Fibroblast of villous mesenchyme (primary cell): ENCODE results near the gene REC8. TPM values are rescaled to one million over a fixed set of nuclear protein-coding genes. Genes with fewer than 3 reads are reported as not detected.

Experiments
- DNase-seq: peaks from one replicate; pipeline ENCODE4 v3.0.0-alpha.2; 2010; ENCODE audit warnings: low read depth
- H3K4me3 ChIP-seq: 2 replicates; pipeline ENCODE4 v1.5.1; 2011; ENCODE audit warnings: low read depth, mild to moderate bottlenecking, low read length
- total RNA-seq: library from RNA; depleted of rRNA; stranded (reverse); fragments of >200 nt; gene quantifications from 2 replicates; pipeline ENCODE4 v1.2.3, GENCODE V29; 2012
- TF ChIP-seq, protein P1 (sequence below): IDR thresholded peaks from 2 replicates; pipeline ENCODE4 v1.5.1; 2012; ENCODE audit warnings: low read depth, mild to moderate bottlenecking, low read length; ENCODE audit not compliant: insufficient read depth

REC8 gene
- total RNA-seq, 1 donor = 4.7 TPM

DNA sequence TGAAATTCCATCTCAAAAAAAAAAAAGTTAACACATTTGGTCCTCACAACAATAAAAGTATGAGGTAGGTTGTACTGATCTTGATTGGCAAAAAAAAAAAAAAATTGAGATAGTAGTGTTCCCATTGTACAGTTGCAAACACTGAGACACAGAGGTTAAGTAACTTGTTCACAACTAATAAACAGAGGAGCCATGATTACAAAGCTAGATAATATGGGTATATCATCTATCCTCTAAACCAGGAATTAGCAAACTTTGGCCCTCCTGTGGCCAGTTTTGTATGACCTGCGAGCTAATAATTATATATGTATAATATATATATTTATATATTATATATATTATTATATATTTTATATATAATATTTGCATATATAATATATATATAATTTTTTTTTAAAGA lies 38.1 kb upstream of the REC8 start:
- no peak for DNase-seq
- H3K4me3 ChIP-seq = no peak overlapping the region
- TF ChIP-seq, protein P1, sequence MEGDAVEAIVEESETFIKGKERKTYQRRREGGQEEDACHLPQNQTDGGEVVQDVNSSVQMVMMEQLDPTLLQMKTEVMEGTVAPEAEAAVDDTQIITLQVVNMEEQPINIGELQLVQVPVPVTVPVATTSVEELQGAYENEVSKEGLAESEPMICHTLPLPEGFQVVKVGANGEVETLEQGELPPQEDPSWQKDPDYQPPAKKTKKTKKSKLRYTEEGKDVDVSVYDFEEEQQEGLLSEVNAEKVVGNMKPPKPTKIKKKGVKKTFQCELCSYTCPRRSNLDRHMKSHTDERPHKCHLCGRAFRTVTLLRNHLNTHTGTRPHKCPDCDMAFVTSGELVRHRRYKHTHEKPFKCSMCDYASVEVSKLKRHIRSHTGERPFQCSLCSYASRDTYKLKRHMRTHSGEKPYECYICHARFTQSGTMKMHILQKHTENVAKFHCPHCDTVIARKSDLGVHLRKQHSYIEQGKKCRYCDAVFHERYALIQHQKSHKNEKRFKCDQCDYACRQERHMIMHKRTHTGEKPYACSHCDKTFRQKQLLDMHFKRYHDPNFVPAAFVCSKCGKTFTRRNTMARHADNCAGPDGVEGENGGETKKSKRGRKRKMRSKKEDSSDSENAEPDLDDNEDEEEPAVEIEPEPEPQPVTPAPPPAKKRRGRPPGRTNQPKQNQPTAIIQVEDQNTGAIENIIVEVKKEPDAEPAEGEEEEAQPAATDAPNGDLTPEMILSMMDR = no peak

DNA sequence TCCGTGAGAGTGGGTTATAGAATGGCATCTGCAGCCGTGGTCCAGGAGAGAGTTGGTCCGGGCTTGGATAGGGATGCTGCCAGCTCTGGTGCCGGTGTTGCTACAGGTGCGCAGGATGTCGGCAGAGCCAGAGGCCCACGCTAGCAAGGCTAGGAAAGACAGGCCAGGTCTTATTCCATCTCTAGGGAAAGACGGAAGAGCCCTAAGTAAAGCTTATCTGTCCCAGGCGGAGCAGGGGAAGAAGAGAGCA lies 36.4 kb upstream of the REC8 start:
- peak overlapping the region; percentile 68 for H3K4me3 ChIP-seq
- DNase-seq = no peak
- TF ChIP-seq, protein P1 = no peak

DNA sequence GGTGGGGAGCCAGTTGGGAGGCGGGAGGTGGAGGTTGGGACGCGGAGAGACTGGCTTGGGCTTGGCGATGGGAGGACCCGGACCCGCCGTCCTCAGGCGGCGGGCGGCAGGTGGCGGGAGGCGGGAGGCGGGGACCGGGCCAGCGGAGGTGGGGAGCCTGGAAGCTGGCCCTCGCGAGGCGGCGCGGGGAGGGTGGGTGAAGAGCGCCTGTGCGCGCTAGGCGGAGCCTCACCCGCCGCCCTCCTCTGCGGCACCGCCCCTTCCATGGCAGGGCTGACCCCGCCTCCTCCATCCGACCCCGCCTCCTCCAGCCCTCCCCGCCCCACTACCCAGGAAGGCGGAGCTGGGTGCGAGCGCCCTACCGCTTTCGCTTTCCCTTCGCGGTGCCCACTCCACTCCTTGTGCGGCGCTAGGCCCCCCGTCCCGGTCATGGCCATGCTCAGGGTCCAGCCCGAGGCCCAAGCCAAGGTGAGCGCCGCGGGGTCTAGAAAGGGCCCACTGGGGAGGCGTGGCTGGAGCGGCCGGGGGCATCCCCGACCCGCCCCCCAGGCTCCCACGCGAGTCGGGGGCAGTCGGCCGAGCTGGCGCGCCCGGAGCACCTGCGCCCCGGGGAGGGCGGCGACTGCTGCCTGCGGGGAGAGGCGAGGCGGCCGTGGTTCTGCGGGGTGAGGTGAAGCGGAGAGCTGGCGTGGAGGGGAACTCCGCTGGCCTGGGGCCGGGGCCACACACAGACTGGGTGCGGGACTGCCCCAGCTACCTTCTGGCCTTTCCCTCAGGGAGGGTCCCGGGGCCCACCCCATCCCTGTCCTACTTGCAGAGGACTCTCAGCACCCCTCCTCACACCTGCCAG lies 35.8 kb upstream of the REC8 start, which contains the start of gene PSME1:
PSME1 (plus strand) TSS at position 361 of the 850 bp plus-strand sequence; CDS start at position 430, 69 bp downstream.
- peak; percentile 90 for DNase-seq
- TF ChIP-seq, protein P1 = no peak
- H3K4me3 ChIP-seq = peak within 1 kb of the TSS; percentile 68

DNA sequence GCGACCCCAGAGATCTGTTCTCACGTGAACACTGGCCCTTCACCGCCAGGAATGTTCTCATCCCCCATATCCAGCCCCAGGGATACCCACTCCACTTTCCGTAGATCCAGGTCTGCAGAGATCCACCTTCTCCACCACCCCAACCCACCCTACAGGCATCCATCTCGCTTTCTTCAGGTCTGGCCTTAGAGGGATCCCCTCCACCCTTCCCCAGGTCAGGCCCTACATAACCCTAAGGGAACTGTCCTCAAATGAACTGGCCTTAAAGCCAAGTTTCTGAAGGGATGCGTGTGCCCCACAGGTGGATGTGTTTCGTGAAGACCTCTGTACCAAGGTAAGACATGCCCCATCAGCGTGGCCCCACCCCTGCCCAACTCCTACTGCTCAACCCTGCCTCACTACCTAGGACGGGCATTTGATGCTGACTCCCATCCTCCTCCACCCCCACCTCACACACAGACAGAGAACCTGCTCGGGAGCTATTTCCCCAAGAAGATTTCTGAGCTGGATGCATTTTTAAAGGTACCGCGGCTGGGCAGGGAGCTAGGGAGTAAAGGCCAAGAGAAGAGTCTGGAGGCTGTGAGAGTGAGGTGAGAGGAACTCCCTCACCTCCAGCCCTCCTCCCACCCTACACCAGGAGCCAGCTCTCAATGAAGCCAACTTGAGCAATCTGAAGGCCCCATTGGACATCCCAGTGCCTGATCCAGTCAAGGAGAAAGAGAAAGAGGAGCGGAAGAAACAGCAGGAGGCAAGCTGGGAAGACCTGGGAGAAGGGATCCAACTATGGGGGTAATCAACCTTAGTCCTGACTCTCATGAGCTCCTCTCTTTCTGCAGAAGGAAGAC lies 35.0 kb upstream of the REC8 start:
- peak overlapping the region; percentile 68 for H3K4me3 ChIP-seq
- DNase-seq = no peak
- TF ChIP-seq, protein P1 = no peak

DNA sequence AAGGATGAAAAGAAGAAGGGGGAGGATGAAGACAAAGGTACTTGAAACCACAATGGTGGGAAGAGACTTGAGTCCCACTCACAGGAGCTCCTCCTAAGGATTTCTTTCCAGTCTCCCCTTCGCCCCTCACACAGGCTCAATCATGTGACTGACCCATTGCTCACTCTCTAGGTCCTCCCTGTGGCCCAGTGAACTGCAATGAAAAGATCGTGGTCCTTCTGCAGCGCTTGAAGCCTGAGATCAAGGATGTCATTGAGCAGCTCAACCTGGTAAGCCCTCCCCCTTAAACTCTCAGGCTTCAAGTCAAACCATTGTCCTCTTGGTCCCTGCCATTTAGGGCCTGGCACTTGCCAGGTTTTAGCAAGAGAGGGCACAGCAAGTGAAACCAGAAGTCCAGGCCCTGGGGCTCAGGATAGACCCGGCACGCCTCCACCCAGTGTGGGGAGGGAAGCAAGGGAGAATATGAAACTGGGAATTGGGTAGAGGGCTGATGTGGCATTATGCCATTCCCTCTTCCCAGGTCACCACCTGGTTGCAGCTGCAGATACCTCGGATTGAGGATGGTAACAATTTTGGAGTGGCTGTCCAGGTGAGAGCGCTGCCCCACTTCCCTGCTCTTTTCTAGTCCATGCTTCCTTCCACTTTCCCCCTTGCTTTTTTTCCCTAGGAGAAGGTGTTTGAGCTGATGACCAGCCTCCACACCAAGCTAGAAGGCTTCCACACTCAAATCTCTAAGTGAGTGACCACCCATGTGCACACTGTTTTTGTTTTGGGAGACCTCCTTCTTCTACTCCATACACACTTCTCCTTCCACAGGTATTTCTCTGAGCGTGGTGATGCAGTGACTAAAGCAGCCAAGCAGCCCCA lies 34.1 kb upstream of the REC8 start:
- H3K4me3 ChIP-seq = no peak overlapping the region
- DNase-seq = no peak

More for the DNA sequence above, 34.1 kb upstream of the REC8 start:
- TF ChIP-seq, protein P1 = no peak
